Measurements from ENCODE around the gene NANOS2. TPM values are rescaled to one million over a fixed set of nuclear protein-coding genes. Genes with fewer than 3 reads are reported as not detected.
"Not testable (repeated sequence)": the region's sequence is repeated elsewhere in the genome, so short reads cannot be mapped to it uniquely, and the experiment has no call there.

NANOS2 gene
- total and polyA plus RNA-seq, 2 of the 13 experiments (the other 11 are each of a cell fraction or from before 2014, with no cell fraction given), result not detected

DNA sequence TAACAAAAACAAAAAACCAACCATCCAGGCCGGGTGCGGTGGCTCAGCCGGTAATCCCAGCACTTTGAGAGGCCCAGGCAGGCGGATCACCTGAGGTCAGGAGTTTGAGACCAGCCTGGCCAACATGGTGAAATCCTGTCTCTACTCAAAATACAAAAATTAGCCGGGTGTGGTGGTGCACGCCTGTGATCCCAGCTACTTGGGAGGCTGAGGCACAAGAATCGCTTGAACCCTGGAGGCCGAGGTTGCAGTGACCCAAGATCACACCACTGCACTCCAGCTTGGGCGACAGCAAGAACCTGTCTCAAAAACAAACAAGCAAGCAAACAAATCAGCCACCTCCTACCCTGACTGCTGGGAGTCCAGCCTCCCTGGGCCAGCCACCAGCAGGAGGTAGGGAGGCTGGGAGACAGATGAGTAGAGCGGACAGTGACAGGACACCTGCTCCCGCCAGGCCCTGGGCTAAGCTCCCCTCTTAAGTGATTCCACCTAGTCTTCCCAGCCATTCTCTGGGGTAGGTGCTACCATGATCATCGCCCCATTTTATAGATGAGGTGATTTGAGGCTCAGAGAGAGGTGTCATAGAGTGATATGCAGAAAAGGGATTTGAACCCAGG lies 18.5 kb downstream of the NANOS2 start:
- FAIRE-seq; H2AFZ ChIP-seq (ENCODE audit: low read length); in situ Hi-C loops (cut with HindIII; ENCODE audit: extremely low pct_ligation_motif_present, low pct_unique_long_range_greater_than_20kb); H3K27me3 ChIP-seq (ENCODE audit: control insufficient read depth in 1 of 2, insufficient read depth in 2 of 2, low read length in 2 of 2); CTCF ChIA-PET (ENCODE audit: low intra/inter-chr PET ratio, low total read pairs); H4K20me1 ChIP-seq (ENCODE audit: insufficient read depth, low read length); H3K9me3 ChIP-seq (ENCODE audit: low read length); DNase-seq (ENCODE audit: low spot score); TF ChIP-seq CREM (CRISPR knock-in tag; IDR thresholded peaks at IDR 0.05): not testable (repeated sequence)
- intact Hi-C loops (cut with micrococcal nuclease; ENCODE audit: unreplicated experiment), result loop anchor here (1.0 kb wide), 1 partner anchor 9 kb away; no protein-coding TSS in a partner anchor
- Histone ChIP-seq H3K36me3 (replicated peaks in 1 of 2; ENCODE audit: control insufficient read depth in 1 of 2, insufficient read depth in 2 of 2, low read length in 2 of 2) (peaks cover 1 to 13% of the 10 kb centered on the region in 2 experiments; a peak in 3 of 5 replicates), H3K27ac (ENCODE audit: extremely low read length, insufficient read depth, low read length) (peak overlapping the region; percentile 79), H3K79me2 (ENCODE audit: insufficient read depth, low read length) (peaks cover 16% of the 10 kb centered on the region), H3K4me2 (ENCODE audit: low read depth, low read length) (peak overlapping the region; percentile 50), H3K9ac (ENCODE audit: insufficient read depth, low read depth, low read length) (peak overlapping the region; percentile 40), H3K4me3 (replicated peaks in 1 of 3; ENCODE audit: insufficient read depth in 1 of 3, low read depth in 2 of 3, low read length in 3 of 3) (peak overlapping the region in 1 of 3 experiments; percentile 45; a peak in 2 of 6 replicates), H3K4me1 (ENCODE audit: insufficient read depth, low read length) (peaks cover 49% of the 10 kb centered on the region)
- TSS peak; percentile 99 for BruUV-seq (replicated peaks)
- ATAC-seq, result peak; percentile 32
- 53% methylated on average over 11 of the region's 12 CpGs for WGBS (ENCODE audit: low lambda C conversion rate)
- POLR2A ChIA-PET, result interaction anchor here (0.6 to 2.6 kb wide), 10 partner anchors 9 to 126 kb away, joined by 3 to 15 read pairs (median 5); partner anchors contain the start of genes CCDC61, DMWD, FOXA3 and IRF2BP1
- TF ChIP-seq ZNF709 (CRISPR knock-in tag; IDR thresholded peaks at IDR 0.05) (0 out of 2 replicates have a peak, but pooled peaks have one; percentile 57), ARID2 (CRISPR knock-in tag; IDR thresholded peaks at IDR 0.05; ENCODE audit: borderline replicate concordance) (0 out of 2 replicates have a peak, but pooled peaks have one; percentile 2), ZMYM2 (CRISPR knock-in tag; IDR thresholded peaks at IDR 0.05) (0 out of 2 replicates have a peak, but pooled peaks have one; percentile 7), PITX1 (CRISPR knock-in tag; IDR thresholded peaks at IDR 0.05) (peak; percentile 28; the same call in 1 of the 2 replicates), CREM (IDR thresholded peaks at IDR 0.05) (0 out of 2 replicates have a peak, but pooled peaks have one; percentile 0), DNMT3B (CRISPR knock-in tag; conservative IDR thresholded peaks at IDR 0.05) (0 out of 2 replicates have a peak, but pooled peaks have one; percentile 8), ZNF460 (CRISPR knock-in tag; IDR thresholded peaks at IDR 0.05; ENCODE audit: borderline replicate concordance) (peak; percentile 98), BRD4 (CRISPR knock-in tag; IDR thresholded peaks at IDR 0.05) (0 out of 2 replicates have a peak, but pooled peaks have one; percentile 4), ZFX (CRISPR knock-in tag; IDR thresholded peaks at IDR 0.05; ENCODE audit: low read depth) (peak; percentile 27; the same call in 1 of the 2 replicates), ZNF788 (CRISPR knock-in tag; IDR thresholded peaks at IDR 0.05; ENCODE audit: borderline replicate concordance) (0 out of 2 replicates have a peak, but pooled peaks have one; percentile 4), ZMYM3 (CRISPR knock-in tag; IDR thresholded peaks at IDR 0.05) (peak; percentile 87), ZNF770 (CRISPR knock-in tag; IDR thresholded peaks at IDR 0.05) (peak; percentile 93), KDM1A (CRISPR knock-in tag; IDR thresholded peaks at IDR 0.05) (0 out of 2 replicates have a peak, but pooled peaks have one; percentile 23), ZNF781 (CRISPR knock-in tag; IDR thresholded peaks at IDR 0.05; ENCODE audit: borderline replicate concordance, not compliant biosample characterization) (peak; percentile 4)
- TF ChIP-seq, protein P1, sequence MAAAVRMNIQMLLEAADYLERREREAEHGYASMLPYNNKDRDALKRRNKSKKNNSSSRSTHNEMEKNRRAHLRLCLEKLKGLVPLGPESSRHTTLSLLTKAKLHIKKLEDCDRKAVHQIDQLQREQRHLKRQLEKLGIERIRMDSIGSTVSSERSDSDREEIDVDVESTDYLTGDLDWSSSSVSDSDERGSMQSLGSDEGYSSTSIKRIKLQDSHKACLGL (CRISPR knock-in tag; IDR thresholded peaks at IDR 0.05), result 0 out of 2 replicates have a peak, but pooled peaks have one; percentile 14
- TF ChIP-seq, protein P2, sequence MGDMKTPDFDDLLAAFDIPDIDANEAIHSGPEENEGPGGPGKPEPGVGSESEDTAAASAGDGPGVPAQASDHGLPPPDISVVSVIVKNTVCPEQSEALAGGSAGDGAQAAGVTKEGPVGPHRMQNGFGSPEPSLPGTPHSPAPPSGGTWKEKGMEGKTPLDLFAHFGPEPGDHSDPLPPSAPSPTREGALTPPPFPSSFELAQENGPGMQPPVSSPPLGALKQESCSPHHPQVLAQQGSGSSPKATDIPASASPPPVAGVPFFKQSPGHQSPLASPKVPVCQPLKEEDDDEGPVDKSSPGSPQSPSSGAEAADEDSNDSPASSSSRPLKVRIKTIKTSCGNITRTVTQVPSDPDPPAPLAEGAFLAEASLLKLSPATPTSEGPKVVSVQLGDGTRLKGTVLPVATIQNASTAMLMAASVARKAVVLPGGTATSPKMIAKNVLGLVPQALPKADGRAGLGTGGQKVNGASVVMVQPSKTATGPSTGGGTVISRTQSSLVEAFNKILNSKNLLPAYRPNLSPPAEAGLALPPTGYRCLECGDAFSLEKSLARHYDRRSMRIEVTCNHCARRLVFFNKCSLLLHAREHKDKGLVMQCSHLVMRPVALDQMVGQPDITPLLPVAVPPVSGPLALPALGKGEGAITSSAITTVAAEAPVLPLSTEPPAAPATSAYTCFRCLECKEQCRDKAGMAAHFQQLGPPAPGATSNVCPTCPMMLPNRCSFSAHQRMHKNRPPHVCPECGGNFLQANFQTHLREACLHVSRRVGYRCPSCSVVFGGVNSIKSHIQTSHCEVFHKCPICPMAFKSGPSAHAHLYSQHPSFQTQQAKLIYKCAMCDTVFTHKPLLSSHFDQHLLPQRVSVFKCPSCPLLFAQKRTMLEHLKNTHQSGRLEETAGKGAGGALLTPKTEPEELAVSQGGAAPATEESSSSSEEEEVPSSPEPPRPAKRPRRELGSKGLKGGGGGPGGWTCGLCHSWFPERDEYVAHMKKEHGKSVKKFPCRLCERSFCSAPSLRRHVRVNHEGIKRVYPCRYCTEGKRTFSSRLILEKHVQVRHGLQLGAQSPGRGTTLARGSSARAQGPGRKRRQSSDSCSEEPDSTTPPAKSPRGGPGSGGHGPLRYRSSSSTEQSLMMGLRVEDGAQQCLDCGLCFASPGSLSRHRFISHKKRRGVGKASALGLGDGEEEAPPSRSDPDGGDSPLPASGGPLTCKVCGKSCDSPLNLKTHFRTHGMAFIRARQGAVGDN (CRISPR knock-in tag; IDR thresholded peaks at IDR 0.05), result peak; percentile 40

Data from HepG2 (cell line).